Urothelium cell line (cell line): Measurements from ENCODE around the gene SEC23A.
"Not testable (repeated sequence)": the region's sequence is repeated elsewhere in the genome, so short reads cannot be mapped to it uniquely, and the experiment has no call there.

Experiments used
- DNase-seq: peaks from one replicate; pipeline ENCODE4 v3.0.0; 2011; ENCODE audit warnings: low spot score, mixed read lengths
- FAIRE-seq: peaks from 2 replicates; lab custom pipeline; 2011; peaks lifted over from hg19 to GRCh38; lab: Jason Lieb, UNC

The SEC23A gene

GRCh38 chr14:39094515-39094914, 8.5 kb downstream of the SEC23A start:
- DNase-seq (no peak), FAIRE-seq (no peak)

- DNase-seq (no peak), FAIRE-seq (no peak)
Observed at GRCh38 chr14:39091716-39092115, 11.3 kb downstream of the SEC23A start.

GRCh38 chr14:39090548-39091111, 12.4 kb downstream of the SEC23A start:
- DNase-seq (no peak), FAIRE-seq (no peak)

GRCh38 chr14:39087493-39087892, 15.5 kb downstream of the SEC23A start:
- no peak for FAIRE-seq
- DNase-seq, result no peak

GRCh38 chr14:39085933-39086332, 17.1 kb downstream of the SEC23A start:
- DNase-seq (no peak), FAIRE-seq (no peak)

- DNase-seq, result no peak
- no peak for FAIRE-seq
Observed at GRCh38 chr14:39083127-39083526, 19.9 kb downstream of the SEC23A start.

- FAIRE-seq (no peak), DNase-seq (no peak)
Observed at GRCh38 chr14:39080886-39081285, 22.1 kb downstream of the SEC23A start.

- DNase-seq, result no peak
- no peak for FAIRE-seq
Observed at GRCh38 chr14:39071096-39071495, 31.9 kb downstream of the SEC23A start.

- no peak for DNase-seq
- no peak for FAIRE-seq
Observed at GRCh38 chr14:39069923-39070322, 33.1 kb downstream of the SEC23A start.

GRCh38 chr14:39069169-39069805, 33.7 kb downstream of the SEC23A start:
- not testable (repeated sequence) for FAIRE-seq, DNase-seq

- DNase-seq, result no peak
- no peak for FAIRE-seq
Observed at GRCh38 chr14:39060818-39061437, 42.1 kb downstream of the SEC23A start.

- DNase-seq (no peak), FAIRE-seq (no peak)
Observed at GRCh38 chr14:39055786-39056474, 47.1 kb downstream of the SEC23A start.

GRCh38 chr14:39052869-39053454, 50.1 kb downstream of the SEC23A start:
- not testable (repeated sequence) for FAIRE-seq, DNase-seq

- no peak for DNase-seq
- no peak for FAIRE-seq
Observed at GRCh38 chr14:39050389-39050788, 52.6 kb downstream of the SEC23A start.

GRCh38 chr14:39045889-39046288, 57.1 kb downstream of the SEC23A start:
- FAIRE-seq, DNase-seq: not testable (repeated sequence)

GRCh38 chr14:39043352-39043943, 59.6 kb downstream of the SEC23A start:
- no peak for FAIRE-seq
- DNase-seq, result no peak

GRCh38 chr14:39040529-39040928, 62.5 kb downstream of the SEC23A start:
- no peak for DNase-seq
- no peak for FAIRE-seq

GRCh38 chr14:39038542-39038941, 64.5 kb downstream of the SEC23A start:
- DNase-seq (no peak), FAIRE-seq (no peak)

- no peak for FAIRE-seq
Observed at GRCh38 chr14:39036760-39037159, 66.3 kb downstream of the SEC23A start.

GRCh38 chr14:39035336-39035735, 67.7 kb downstream of the SEC23A start:
- DNase-seq (no peak), FAIRE-seq (no peak)

More at GRCh38 chr14:39036760-39037159, 66.3 kb downstream of the SEC23A start:
- DNase-seq, result no peak
